ENCODE data around the gene GPX2.

- TF ChIP-seq KDM1A (IDR thresholded peaks at IDR 0.05; ENCODE audit: borderline replicate concordance, low read length) (no peak), CTCF (IDR thresholded peaks at IDR 0.05; ENCODE audit: control extremely low read depth in 1 of 3, insufficient read depth in 1 of 3, low read depth in 1 of 3, low read length in 3 of 3) (peak; percentile 48 to 67 (median 63)), POLR2A (IDR thresholded peaks at IDR 0.05; ENCODE audit: control extremely low read depth in 1 of 2, low read depth in 2 of 2, low read length in 2 of 2) (no peak), EZH2 (IDR thresholded peaks at IDR 0.05; ENCODE audit: low read depth, low read length, severe bottlenecking) (no peak), SRF (IDR thresholded peaks at IDR 0.05; ENCODE audit: low read depth, low read length) (no peak)
These were observed 18.3 kb upstream of the GPX2 start for GRCh38 chr14:64960762-64961276.
